ENCODE measurements around the gene C6orf47.

- TF ChIP-seq POLR2A (IDR thresholded peaks at IDR 0.05; ENCODE audit: low read length): peak; percentile 15
- TF ChIP-seq GATA1 (IDR thresholded peaks at IDR 0.05; ENCODE audit: low read depth, low read length): no peak
Observed at GRCh38 chr6:31681135-31681671, 20.6 kb upstream of the C6orf47 start.

All from erythroblast (primary cell).